ENCODE data around the gene STX7.

STX7 gene

GRCh38 chr6:132476688-132477087 is 36.2 kb downstream of the STX7 start:
- no peak for DNase-seq (ENCODE audit: low read depth)

- DNase-seq (ENCODE audit: low read depth) = no peak
These were observed 37.0 kb downstream of the STX7 start for GRCh38 chr6:132475925-132476324.

- no peak for DNase-seq (ENCODE audit: low read depth)
These were observed 41.1 kb downstream of the STX7 start for GRCh38 chr6:132471787-132472186.

GRCh38 chr6:132466952-132467351 is 46.0 kb downstream of the STX7 start:
- DNase-seq (ENCODE audit: low read depth) = no peak

DNA sequence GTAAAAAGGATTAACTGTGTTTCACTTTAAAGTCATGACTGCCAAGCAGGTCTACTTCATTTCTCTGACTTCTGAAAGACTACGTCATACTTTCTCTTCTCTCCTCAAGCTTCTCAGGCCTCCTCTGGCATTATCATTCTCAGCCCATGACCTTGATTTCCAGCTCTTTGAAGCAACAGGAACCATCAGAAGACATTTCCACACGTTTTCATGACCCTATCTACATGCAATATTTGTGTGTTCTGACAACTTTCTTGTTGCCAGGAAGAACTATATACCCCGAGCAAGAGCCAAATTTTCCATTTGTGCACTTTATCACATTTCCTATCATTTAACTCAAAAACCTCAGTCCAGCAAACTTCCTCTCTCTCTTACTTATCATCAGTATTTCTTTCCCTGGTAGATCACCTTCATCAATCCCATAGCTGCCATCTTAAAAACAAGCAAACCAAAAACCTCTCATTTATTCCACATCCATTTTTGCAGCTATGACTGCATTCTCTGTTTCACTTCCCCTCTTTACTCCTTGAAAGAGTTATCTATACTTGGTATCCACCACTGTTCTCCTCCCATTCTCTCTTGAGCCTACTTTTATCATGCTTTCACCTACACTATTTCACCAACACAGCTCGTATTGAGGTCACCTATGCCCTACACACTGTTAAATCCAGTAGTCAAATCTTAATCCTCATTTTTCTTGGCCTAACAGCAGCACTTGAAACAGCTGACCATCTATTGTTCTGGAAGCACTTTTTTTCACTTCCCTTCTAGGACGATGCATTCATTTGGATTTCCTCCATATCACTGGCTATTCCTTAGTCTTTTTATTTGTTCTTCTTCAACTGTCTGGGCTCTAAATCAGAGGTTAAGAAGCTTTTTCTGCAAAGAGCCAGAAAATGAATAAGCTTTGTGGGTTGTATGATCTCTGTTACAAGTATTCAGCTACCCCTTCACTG is 47.1 kb downstream of the STX7 start:
- no peak for DNase-seq (ENCODE audit: low read depth)

DNA sequence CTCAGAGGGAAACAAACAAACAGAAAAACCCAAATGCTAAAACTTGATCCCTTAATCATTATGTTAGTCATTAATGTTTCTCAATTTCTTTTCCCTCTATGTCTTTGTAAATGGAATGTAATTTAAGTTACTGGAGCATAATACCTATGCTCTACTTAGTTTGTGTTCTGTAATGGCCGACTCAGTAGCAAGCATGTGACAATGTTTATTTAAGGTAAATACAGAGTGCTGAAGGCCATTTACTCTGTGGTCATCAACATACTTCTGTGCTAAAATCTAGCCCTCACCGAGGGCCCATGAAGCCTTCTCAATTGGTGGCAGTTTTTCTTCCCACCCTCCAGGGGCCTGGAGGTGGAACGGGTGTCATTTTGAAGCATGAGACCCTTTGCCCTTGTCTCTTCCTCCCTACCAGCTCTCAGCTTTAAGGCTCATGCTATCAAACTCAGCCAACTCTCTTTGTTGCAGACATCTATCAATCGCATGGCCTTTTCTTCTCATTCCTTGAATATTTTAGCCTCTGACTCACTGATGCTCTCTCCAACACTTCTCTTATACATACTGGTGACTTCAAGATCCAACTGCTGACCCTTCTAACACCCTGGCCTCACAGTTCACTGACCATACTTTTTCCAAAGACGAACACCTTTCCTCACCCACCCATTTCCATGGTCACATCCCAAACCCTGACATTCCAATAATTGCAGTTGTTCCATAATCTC is 48.2 kb downstream of the STX7 start:
- no peak for DNase-seq (ENCODE audit: low read depth)

GRCh38 chr6:132461958-132462357 is 51.0 kb downstream of the STX7 start:
- no peak for DNase-seq (ENCODE audit: low read depth)

GRCh38 chr6:132459605-132459952 is 53.3 kb downstream of the STX7 start:
- DNase-seq (ENCODE audit: low read depth) = no peak

GRCh38 chr6:132458887-132459604 is 53.9 kb downstream of the STX7 start:
- DNase-seq (ENCODE audit: low read depth) = no peak

GRCh38 chr6:132456700-132457143 is 56.2 kb downstream of the STX7 start:
- no peak for DNase-seq (ENCODE audit: low read depth)

DNA sequence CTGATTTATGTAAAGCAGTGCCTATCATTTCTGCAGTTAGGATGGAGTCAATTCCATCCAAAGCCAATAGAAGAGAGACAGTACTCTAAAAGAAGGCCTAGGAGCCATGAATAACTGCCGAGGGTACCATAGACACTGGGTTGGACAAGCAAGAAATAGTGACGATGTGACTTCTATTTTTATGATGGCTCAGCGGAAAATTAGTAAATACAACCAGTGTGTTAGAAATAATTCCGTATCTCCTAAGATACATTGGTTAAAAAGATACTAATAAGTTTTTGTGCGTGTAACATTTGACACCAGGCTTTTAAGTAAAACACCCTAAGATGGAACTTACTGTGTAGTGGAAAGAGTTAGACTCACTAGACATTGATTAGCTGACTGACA is 66.1 kb downstream of the STX7 start:
- no peak for DNase-seq (ENCODE audit: low read depth)

DNA sequence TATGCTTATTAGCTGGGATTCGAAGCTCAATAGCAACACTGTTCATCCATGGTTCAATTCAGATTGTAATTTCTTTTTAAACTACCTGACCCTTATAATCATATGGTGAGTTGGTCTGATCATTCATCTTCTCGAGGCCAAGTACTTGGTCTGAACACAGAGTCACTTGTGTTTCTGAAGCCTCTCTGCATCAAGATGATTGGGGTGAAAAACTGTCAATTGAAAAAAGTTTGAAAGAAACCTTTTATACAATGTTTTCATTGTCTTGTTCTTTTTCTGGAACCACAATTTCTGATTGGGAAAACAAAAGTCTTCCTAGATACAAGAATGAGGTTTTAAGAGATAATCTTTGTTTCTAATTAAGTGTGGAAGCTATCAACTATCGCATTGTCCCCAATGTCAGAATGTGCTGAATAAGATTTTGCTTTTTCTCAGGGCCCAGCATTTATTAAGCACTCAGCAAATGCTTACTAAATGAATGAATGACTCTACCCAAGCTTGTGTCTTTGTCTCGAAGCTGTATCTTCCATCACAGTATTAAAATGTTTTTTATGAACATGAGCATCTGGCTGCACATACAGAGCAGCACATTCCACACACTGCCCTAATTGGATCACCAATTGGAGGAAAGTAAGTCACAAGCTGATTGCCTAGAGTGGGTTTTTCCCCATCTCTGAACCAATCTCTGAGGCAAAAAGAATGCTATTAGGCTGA is 66.6 kb downstream of the STX7 start:
- DNase-seq (ENCODE audit: low read depth) = no peak

GRCh38 chr6:132445201-132445951 is 67.5 kb downstream of the STX7 start:
- no peak for DNase-seq (ENCODE audit: low read depth)

GRCh38 chr6:132443206-132443605 is 69.7 kb downstream of the STX7 start:
- DNase-seq (ENCODE audit: low read depth) = no peak

DNA sequence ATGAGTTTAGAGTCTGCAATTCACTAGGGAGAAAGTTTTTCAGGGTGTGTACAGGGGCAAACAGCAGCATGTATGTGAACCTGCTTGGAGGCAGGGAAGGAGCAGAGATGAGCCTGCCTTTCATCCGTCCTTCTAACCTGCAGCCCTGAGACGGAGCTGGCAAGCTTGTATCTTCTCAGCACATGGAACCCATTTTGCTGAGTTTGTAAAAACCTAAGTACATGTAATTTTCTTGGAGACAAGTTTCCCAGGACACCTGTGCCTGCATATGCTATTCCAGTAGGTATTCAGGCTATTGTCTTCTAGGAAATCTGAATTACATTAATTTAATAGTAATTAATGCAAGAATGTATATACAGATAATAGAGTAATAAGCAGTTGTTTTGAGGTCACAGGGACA is 82.8 kb downstream of the STX7 start:
- no peak for DNase-seq (ENCODE audit: low read depth)

DNA sequence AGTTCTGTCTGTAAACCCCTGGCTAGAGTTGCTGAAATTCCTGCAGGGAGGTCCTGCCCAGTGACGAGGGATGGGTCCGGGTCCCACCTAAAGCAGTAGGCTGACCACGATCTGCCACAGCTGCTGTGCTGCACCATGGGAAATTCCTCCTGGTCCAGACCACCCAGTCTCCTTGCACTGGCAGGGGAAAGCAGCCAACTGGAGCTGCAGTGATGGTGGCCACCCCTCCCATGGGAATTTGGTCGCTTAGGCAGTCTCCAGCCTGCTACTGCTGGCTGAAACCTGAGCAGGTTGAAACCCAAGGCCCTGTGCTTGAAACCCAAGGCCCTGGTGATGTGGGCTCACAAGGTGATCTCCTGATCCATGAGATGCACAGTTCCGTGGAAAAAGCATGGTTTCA is 87.7 kb downstream of the STX7 start:
- DNase-seq (ENCODE audit: low read depth) = no peak

- no peak for DNase-seq (ENCODE audit: low read depth)
These were observed 89.1 kb downstream of the STX7 start for GRCh38 chr6:132423839-132424238.

DNA sequence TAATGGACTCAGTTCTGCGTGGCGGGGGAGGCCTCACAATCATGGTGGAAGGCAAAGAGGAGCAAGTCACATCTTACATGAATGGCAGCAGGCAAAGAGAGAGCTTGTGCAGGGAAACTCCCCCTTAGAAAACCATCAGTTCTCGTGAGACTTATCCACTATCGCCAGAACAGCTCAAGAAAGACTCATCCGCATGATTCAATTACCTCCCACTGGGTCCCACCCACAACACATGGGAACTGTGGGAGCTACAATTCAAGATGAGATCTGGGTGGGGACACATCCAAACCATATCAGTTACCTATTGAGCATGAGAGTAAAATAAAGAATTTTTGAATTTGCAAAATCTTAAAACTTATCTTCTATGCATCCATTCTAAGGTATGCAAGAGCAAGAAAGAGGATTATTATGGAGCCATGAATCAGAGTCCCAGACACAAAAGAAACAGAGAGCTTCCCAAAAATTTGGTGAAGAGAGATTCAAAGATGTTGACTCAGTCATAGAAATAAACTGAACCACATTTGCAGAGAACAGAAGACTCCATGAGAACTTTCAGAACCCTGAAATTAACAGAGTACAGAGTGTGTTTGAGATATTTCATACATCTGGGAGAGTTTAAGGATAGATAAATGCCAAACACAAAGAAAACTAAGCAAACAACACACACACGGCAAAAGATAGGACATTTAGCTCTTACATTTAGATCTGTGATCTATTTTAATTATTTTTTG is 94.5 kb downstream of the STX7 start:
- no peak for DNase-seq (ENCODE audit: low read depth)

DNA sequence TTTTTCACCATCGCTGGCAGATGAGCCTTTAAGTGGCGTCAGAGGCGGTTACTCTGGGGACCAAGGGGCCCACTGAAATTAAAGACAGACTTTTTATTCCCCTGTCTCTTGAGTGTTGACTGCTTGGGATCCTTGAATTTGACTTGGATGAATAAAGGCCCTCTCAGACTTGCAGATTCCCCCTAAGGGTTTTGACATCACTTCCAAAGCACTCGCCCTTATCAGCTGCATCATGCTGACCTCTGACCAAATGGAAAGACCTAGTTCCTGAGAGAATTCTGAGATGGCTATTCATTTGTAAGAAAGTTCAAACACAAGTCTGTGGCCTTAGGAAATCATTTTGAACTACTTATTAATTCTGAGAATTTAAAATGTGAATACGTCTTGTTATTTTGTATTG is 98.2 kb downstream of the STX7 start:
- no peak for DNase-seq (ENCODE audit: low read depth)

GRCh38 chr6:132414322-132414721 is 98.6 kb downstream of the STX7 start:
- no peak for DNase-seq (ENCODE audit: low read depth)

DNA sequence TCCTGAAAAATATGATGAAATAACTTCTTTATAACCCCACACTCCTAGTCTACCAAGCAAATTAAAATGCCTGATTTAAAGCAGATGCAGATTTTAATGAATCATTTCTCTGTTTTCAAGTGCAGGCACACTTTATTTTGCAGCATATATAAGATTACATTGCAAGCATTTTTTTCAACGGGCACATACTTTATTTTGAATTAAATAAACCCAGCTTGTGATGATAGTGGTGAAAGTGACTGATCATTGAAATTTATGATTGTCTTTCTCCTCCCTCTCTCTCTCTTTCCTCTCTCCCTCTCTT is 99.5 kb downstream of the STX7 start:
- no peak for DNase-seq (ENCODE audit: low read depth)
